ENCODE results near the gene SORCS2. TPM values are rescaled to one million over a fixed set of nuclear protein-coding genes. Genes with fewer than 3 reads are reported as not detected.

The SORCS2 gene
- polyA plus RNA-seq, 1 of the 3 experiments (the other 2 are of a cell fraction) = 1.6 TPM

- Histone ChIP-seq H2AFZ (ENCODE audit: low read depth) (no peak overlapping the region), H3K27me3 (ENCODE audit: insufficient read depth) (no peaks in the 10 kb centered on the region), H3K9me2 (no peaks in the 10 kb centered on the region), H3F3A (replicated peaks; ENCODE audit: insufficient read depth) (no peaks in the 10 kb centered on the region), H3K79me2 (ENCODE audit: insufficient read depth) (no peaks in the 10 kb centered on the region), H3K36me3 (replicated peaks in 1 of 2; ENCODE audit: control insufficient read depth in 1 of 2, insufficient read depth in 2 of 2, low read length in 1 of 2) (peaks cover 0 to 5% of the 10 kb centered on the region in 2 experiments), H3K4me3 (ENCODE audit: low read depth in 2 of 2, low read length in 1 of 2) (no peak overlapping the region), H4K20me1 (ENCODE audit: insufficient read depth) (no peaks in the 10 kb centered on the region), H3K4me1 (ENCODE audit: control insufficient read depth in 1 of 2, insufficient read depth in 2 of 2, low read depth in 1 of 2, low read length in 1 of 2) (peaks cover 0 to 11% of the 10 kb centered on the region in 2 experiments; a peak in 1 of 4 replicates), H3K27ac (ENCODE audit: low read depth in 2 of 2, low read length in 1 of 2) (no peak overlapping the region), H3K4me2 (no peak overlapping the region), H3K9me3 (no peaks in the 10 kb centered on the region), H3K9ac (no peak overlapping the region)
- ChIA-PET POLR2A (no interaction called here), CTCF (interaction anchor here (1.3 to 2.8 kb wide), 3 partner anchors 19 to 245 kb away, joined by 3 to 7 read pairs (median 6); no protein-coding TSS in a partner anchor)
- WGBS (ENCODE audit: low lambda C conversion rate) = 82% methylated on average over 5 of the region's 8 CpGs
- DNase-seq = no peak
- TF ChIP-seq CTCF (IDR thresholded peaks at IDR 0.05) (no peak), CHD2 (IDR thresholded peaks at IDR 0.05; ENCODE audit: low read length, partially characterized antibody) (no peak), FOXJ3 (CRISPR knock-in tag; IDR thresholded peaks at IDR 0.05) (no peak)
These were observed 550.5 kb downstream of the SORCS2 start for GRCh38 chr4:7742807-7743280.

- Histone ChIP-seq H3K4me1 (ENCODE audit: control insufficient read depth in 1 of 2, insufficient read depth in 2 of 2, low read depth in 1 of 2, low read length in 1 of 2) (peaks cover 0 to 11% of the 10 kb centered on the region in 2 experiments; a peak in 1 of 4 replicates), H4K20me1 (ENCODE audit: insufficient read depth) (no peaks in the 10 kb centered on the region), H3K4me2 (no peak overlapping the region), H2AFZ (ENCODE audit: low read depth) (no peak overlapping the region), H3K79me2 (ENCODE audit: insufficient read depth) (no peaks in the 10 kb centered on the region), H3K4me3 (ENCODE audit: low read depth in 2 of 2, low read length in 1 of 2) (no peak overlapping the region), H3K9me2 (no peaks in the 10 kb centered on the region), H3K27me3 (ENCODE audit: insufficient read depth) (no peaks in the 10 kb centered on the region), H3K36me3 (replicated peaks in 1 of 2; ENCODE audit: control insufficient read depth in 1 of 2, insufficient read depth in 2 of 2, low read length in 1 of 2) (peaks cover 0 to 5% of the 10 kb centered on the region in 2 experiments), H3K27ac (ENCODE audit: low read depth in 2 of 2, low read length in 1 of 2) (no peak overlapping the region; a peak in 1 of 4 replicates), H3K9ac (no peak overlapping the region), H3F3A (replicated peaks; ENCODE audit: insufficient read depth) (peaks cover under 1% of the 10 kb centered on the region), H3K9me3 (no peaks in the 10 kb centered on the region)
- TF ChIP-seq POLR2AphosphoS5 (IDR thresholded peaks at IDR 0.05; ENCODE audit: low read depth, low read length) (no peak), EP300 (IDR thresholded peaks at IDR 0.05; ENCODE audit: borderline replicate concordance in 1 of 2, low read depth in 1 of 2, low read length in 1 of 2) (no peak), JUND (IDR thresholded peaks at IDR 0.05) (no peak), FOXJ3 (CRISPR knock-in tag; IDR thresholded peaks at IDR 0.05) (no peak), RFX5 (IDR thresholded peaks at IDR 0.05; ENCODE audit: low read length) (no peak), RCOR1 (IDR thresholded peaks at IDR 0.05; ENCODE audit: low read length) (no peak), ELF1 (IDR thresholded peaks at IDR 0.05) (no peak), USF1 (IDR thresholded peaks at IDR 0.05; ENCODE audit: borderline replicate concordance, low read depth) (no peak), EZH2phosphoT487 (IDR thresholded peaks at IDR 0.05; ENCODE audit: borderline replicate concordance, low read depth) (no peak), PBX3 (IDR thresholded peaks at IDR 0.05) (no peak), FOSL2 (IDR thresholded peaks at IDR 0.05; ENCODE audit: borderline replicate concordance, low read depth) (no peak)
- CTCF ChIA-PET = interaction anchor here (0.7 to 2.8 kb wide), 4 partner anchors 17 to 548 kb away, joined by 3 to 8 read pairs (median 5); no protein-coding TSS in a partner anchor
- POLR2A ChIA-PET = no interaction called here
- 84% methylated on average over 12 of the region's 16 CpGs for WGBS (ENCODE audit: low lambda C conversion rate)
- no peak for DNase-seq
These were observed 551.9 kb downstream of the SORCS2 start for GRCh38 chr4:7744142-7744804.

Measured in SK-N-SH (cell line).